ENCODE measurements around the gene OSBPL9. TPM values are rescaled to one million over a fixed set of nuclear protein-coding genes. Genes with fewer than 3 reads are reported as not detected.

OSBPL9 gene
- total RNA-seq, 2 experiments from 2014 or later = 40.0 to 42.7 TPM

- CTCF ChIA-PET = no interaction called here
- POLR2A ChIA-PET = no interaction called here
These were observed 13.5 kb downstream of the OSBPL9 start for GRCh38 chr1:51630393-51630792.

GRCh38 chr1:51630922-51631321 is 14.0 kb downstream of the OSBPL9 start:
- H3K4me3 Mint-ChIP-seq = no peak overlapping the region
- ChIA-PET CTCF (no interaction called here), POLR2A (no interaction called here)
- H3K27me3 Mint-ChIP-seq = no peaks in the 10 kb centered on the region
- peaks cover 10% of the 10 kb centered on the region for H3K4me1 Mint-ChIP-seq
- H3K9me3 Mint-ChIP-seq = no peaks in the 10 kb centered on the region
- H3K27ac Mint-ChIP-seq = no peak overlapping the region
- H3K36me3 Mint-ChIP-seq (ENCODE audit: low read depth) = peaks cover 3% of the 10 kb centered on the region
- no peak for DNase-seq

More at GRCh38 chr1:51630393-51630792, 13.5 kb downstream of the OSBPL9 start:
- Mint-ChIP-seq H3K27ac (no peak overlapping the region), H3K36me3 (ENCODE audit: low read depth) (peaks cover 3% of the 10 kb centered on the region), H3K27me3 (no peaks in the 10 kb centered on the region), H3K9me3 (no peaks in the 10 kb centered on the region), H3K4me1 (peaks cover 10% of the 10 kb centered on the region), H3K4me3 (no peak overlapping the region)
- no peak for DNase-seq

- peaks cover 3% of the 10 kb centered on the region for H3K36me3 Mint-ChIP-seq (ENCODE audit: low read depth)
- DNase-seq = no peak
- no peak overlapping the region for H3K4me3 Mint-ChIP-seq
- ChIA-PET POLR2A (no interaction called here), CTCF (no interaction called here)
- no peak overlapping the region for H3K27ac Mint-ChIP-seq
- no peaks in the 10 kb centered on the region for H3K27me3 Mint-ChIP-seq
- no peaks in the 10 kb centered on the region for H3K9me3 Mint-ChIP-seq
- H3K4me1 Mint-ChIP-seq = peaks cover 10% of the 10 kb centered on the region
These were observed 14.9 kb downstream of the OSBPL9 start for GRCh38 chr1:51631747-51632146.

DNA sequence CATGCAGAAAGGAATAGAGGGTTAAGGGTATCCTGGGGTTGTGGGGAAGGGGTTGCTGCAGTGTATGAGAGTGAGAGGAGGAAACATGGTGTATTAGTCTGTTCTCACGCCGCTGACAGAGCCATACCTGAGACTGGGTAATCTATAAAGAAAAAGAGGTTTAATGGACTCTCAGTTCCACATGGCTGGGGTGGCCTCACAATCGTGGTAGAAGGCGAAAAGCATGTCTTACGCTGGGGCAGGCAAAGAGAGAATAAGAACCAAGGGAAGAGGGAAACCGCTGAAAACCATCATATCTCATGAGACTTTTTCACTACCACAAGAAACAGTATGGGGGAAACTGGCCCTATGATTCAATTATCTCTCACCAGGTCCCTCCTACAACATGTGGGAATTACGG is 17.7 kb downstream of the OSBPL9 start:
- Mint-ChIP-seq H3K36me3 (ENCODE audit: low read depth) (no peaks in the 10 kb centered on the region), H3K27me3 (no peaks in the 10 kb centered on the region), H3K27ac (no peak overlapping the region), H3K4me3 (no peak overlapping the region), H3K4me1 (peaks cover 7% of the 10 kb centered on the region), H3K9me3 (no peaks in the 10 kb centered on the region)
- DNase-seq = no peak
- CTCF ChIA-PET = no interaction called here
- POLR2A ChIA-PET = no interaction called here

DNA sequence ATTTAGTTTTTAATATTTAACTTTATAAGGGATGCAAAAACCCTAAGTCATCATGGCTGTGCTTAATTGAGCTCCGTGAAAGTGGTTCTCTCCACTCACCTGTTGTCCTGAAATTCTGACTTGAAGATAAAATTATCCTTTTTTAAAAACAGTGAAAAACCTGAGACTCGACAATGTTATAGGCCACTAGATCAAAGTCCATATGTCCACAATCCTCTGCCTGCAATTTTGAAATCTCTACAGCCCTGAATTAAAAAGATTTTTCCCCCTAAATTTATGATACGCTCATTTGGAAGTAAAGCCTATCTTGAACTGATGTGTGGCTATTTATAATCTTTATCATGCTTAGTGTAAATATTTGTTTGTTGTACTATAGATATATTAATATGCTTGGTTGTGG is 18.7 kb downstream of the OSBPL9 start:
- no peak for DNase-seq

DNA sequence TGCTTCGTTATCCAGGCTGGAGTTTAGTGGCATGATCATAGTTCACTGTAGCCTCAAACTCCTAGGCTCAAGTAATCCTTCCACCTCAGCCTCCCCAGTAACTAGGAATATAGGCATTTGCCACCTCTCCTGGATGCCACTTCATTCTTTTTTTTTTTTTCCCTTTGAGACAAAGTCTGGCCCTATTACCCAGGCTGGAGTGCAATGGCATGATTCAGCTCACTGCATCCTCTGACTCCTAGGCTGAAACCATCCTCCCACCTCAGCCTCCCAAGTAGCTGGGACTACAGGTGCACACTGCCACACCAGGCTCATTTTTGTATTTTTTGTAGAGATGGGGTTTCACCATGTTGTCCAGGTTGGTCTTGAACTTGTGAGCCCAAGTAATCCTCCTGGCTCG is 19.3 kb downstream of the OSBPL9 start:
- CTCF ChIA-PET = no interaction called here
- H3K27ac Mint-ChIP-seq = no peak overlapping the region
- no peaks in the 10 kb centered on the region for H3K9me3 Mint-ChIP-seq
- no peaks in the 10 kb centered on the region for H3K27me3 Mint-ChIP-seq
- H3K4me1 Mint-ChIP-seq = peaks cover 3% of the 10 kb centered on the region
- no peak for DNase-seq
- POLR2A ChIA-PET = interaction anchor here (0.6 kb wide), 1 partner anchor 27 kb away, joined by 3 read pairs; no protein-coding TSS in a partner anchor
- H3K4me3 Mint-ChIP-seq = no peak overlapping the region
- no peaks in the 10 kb centered on the region for H3K36me3 Mint-ChIP-seq (ENCODE audit: low read depth)

More for the DNA sequence above, 18.7 kb downstream of the OSBPL9 start:
- H3K36me3 Mint-ChIP-seq (ENCODE audit: low read depth) = no peaks in the 10 kb centered on the region
- H3K27me3 Mint-ChIP-seq = no peaks in the 10 kb centered on the region
- H3K4me1 Mint-ChIP-seq = peaks cover 3% of the 10 kb centered on the region
- no peaks in the 10 kb centered on the region for H3K9me3 Mint-ChIP-seq
- no peak overlapping the region for H3K27ac Mint-ChIP-seq
- no peak overlapping the region for H3K4me3 Mint-ChIP-seq
- CTCF ChIA-PET = no interaction called here
- POLR2A ChIA-PET = no interaction called here

- Mint-ChIP-seq H3K4me3 (no peak overlapping the region), H3K36me3 (ENCODE audit: low read depth) (no peaks in the 10 kb centered on the region), H3K27me3 (no peaks in the 10 kb centered on the region), H3K27ac (no peak overlapping the region), H3K4me1 (peaks cover 3% of the 10 kb centered on the region), H3K9me3 (no peaks in the 10 kb centered on the region)
- ChIA-PET POLR2A (interaction anchor here (0.6 kb wide), 1 partner anchor 28 kb away, joined by 3 read pairs; no protein-coding TSS in a partner anchor), CTCF (no interaction called here)
- no peak for DNase-seq
These were observed 20.1 kb downstream of the OSBPL9 start for GRCh38 chr1:51636764-51637522.

DNA sequence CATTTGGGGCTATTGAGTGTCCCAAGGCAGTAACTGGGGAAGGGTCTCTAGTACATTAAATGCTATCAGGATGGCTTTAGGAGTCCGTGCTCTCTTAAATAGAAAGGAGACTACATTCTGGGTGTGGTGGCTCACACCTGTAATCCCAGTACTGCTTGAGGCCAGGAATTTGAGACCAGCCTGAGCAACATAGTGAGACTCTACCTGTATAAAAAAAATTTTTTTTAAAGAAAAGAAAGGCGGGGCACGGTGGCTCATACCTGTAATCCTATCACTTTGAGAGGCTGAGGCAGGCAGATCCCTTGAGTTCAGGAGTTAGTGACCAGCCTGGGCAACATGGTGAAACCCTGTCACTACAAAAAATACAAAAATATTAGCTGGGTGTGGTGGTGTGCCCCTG is 21.5 kb downstream of the OSBPL9 start:
- Mint-ChIP-seq H3K27me3 (no peaks in the 10 kb centered on the region), H3K9me3 (no peaks in the 10 kb centered on the region), H3K36me3 (ENCODE audit: low read depth) (no peaks in the 10 kb centered on the region), H3K4me1 (peaks cover 3% of the 10 kb centered on the region), H3K4me3 (no peak overlapping the region), H3K27ac (no peak overlapping the region)
- ChIA-PET POLR2A (no interaction called here), CTCF (no interaction called here)
- DNase-seq = no peak

- CTCF ChIA-PET = interaction anchor here (0.7 kb wide), 1 partner anchor 94 kb away, joined by 3 read pairs; no protein-coding TSS in a partner anchor
- Mint-ChIP-seq H3K27ac (no peak overlapping the region), H3K9me3 (no peaks in the 10 kb centered on the region), H3K36me3 (ENCODE audit: low read depth) (no peaks in the 10 kb centered on the region), H3K27me3 (no peaks in the 10 kb centered on the region), H3K4me1 (peaks cover 1% of the 10 kb centered on the region), H3K4me3 (no peak overlapping the region)
- DNase-seq = no peak
- POLR2A ChIA-PET = no interaction called here
These were observed 22.8 kb downstream of the OSBPL9 start for GRCh38 chr1:51639694-51640093.

- POLR2A ChIA-PET = no interaction called here
- CTCF ChIA-PET = no interaction called here
- no peaks in the 10 kb centered on the region for H3K4me1 Mint-ChIP-seq
- no peak for DNase-seq
- H3K4me3 Mint-ChIP-seq = no peak overlapping the region
- no peak overlapping the region for H3K27ac Mint-ChIP-seq
- no peaks in the 10 kb centered on the region for H3K9me3 Mint-ChIP-seq
- H3K27me3 Mint-ChIP-seq = no peaks in the 10 kb centered on the region
- no peaks in the 10 kb centered on the region for H3K36me3 Mint-ChIP-seq (ENCODE audit: low read depth)
These were observed 24.2 kb downstream of the OSBPL9 start for GRCh38 chr1:51641096-51641495.

GRCh38 chr1:51642739-51643142 is 25.8 kb downstream of the OSBPL9 start:
- Mint-ChIP-seq H3K9me3 (no peaks in the 10 kb centered on the region), H3K4me1 (no peaks in the 10 kb centered on the region), H3K27ac (no peak overlapping the region), H3K27me3 (no peaks in the 10 kb centered on the region), H3K36me3 (ENCODE audit: low read depth) (no peaks in the 10 kb centered on the region), H3K4me3 (no peak overlapping the region)
- no peak for DNase-seq
- CTCF ChIA-PET = no interaction called here
- POLR2A ChIA-PET = no interaction called here

DNA sequence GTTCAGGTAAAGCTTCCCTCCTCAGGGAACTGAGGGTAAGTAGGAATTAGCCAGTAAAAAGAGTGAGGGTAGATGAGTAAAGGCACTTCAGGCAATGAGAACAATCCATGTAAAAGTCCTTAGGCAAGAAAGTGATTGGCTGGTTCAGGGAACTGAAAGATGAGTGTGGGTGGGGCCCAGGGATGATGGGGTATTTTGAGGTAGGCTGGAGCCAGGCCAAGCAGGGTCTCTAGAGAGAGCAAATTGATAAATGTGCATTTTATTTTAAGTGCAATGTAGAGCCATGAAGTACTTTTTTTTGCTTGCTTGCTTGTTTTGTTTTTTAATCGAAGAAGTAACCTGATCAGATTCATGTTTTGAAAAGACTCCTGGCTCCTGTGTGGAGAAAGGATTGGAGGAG is 26.5 kb downstream of the OSBPL9 start:
- H3K4me1 Mint-ChIP-seq = no peaks in the 10 kb centered on the region
- ChIA-PET POLR2A (no interaction called here), CTCF (no interaction called here)
- no peak overlapping the region for H3K4me3 Mint-ChIP-seq
- no peaks in the 10 kb centered on the region for H3K36me3 Mint-ChIP-seq (ENCODE audit: low read depth)
- no peak overlapping the region for H3K27ac Mint-ChIP-seq
- H3K9me3 Mint-ChIP-seq = no peaks in the 10 kb centered on the region
- DNase-seq = no peak
- no peaks in the 10 kb centered on the region for H3K27me3 Mint-ChIP-seq

DNA sequence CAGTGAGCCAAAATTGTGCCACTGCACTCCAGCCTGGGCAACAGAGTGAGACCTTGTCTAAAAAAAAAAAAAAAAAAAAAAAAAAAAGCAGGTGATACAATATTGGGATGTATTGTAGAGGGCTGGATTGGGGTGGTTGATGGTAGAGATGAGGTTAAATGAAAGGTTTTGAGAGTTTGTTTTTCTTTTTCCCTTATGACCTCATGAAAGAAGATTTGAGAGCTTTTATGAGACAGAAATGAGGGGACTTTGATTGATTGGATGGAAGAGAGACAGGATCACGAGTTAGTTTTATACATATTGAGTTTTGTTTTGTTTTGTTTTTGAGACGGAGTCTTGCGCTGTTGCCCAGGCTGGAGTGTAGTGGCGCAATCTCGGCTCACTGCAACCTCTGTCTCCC is 27.1 kb downstream of the OSBPL9 start:
- H3K4me3 Mint-ChIP-seq = no peak overlapping the region
- POLR2A ChIA-PET = no interaction called here
- no peak for DNase-seq
- H3K27ac Mint-ChIP-seq = no peak overlapping the region
- CTCF ChIA-PET = interaction anchor here (0.7 kb wide), 3 partner anchors 9 to 993 kb away, joined by 4 to 5 read pairs (median 4); no protein-coding TSS in a partner anchor
- no peaks in the 10 kb centered on the region for H3K27me3 Mint-ChIP-seq
- no peaks in the 10 kb centered on the region for H3K9me3 Mint-ChIP-seq
- H3K4me1 Mint-ChIP-seq = no peaks in the 10 kb centered on the region
- no peaks in the 10 kb centered on the region for H3K36me3 Mint-ChIP-seq (ENCODE audit: low read depth)

GRCh38 chr1:51644533-51645197 is 27.8 kb downstream of the OSBPL9 start:
- H3K4me3 Mint-ChIP-seq = no peak overlapping the region
- no peaks in the 10 kb centered on the region for H3K27me3 Mint-ChIP-seq
- DNase-seq = no peak
- ChIA-PET POLR2A (no interaction called here), CTCF (interaction anchor here (0.7 kb wide), 3 partner anchors 8 to 994 kb away, joined by 4 to 5 read pairs (median 4); no protein-coding TSS in a partner anchor)
- H3K9me3 Mint-ChIP-seq = no peaks in the 10 kb centered on the region
- no peak overlapping the region for H3K27ac Mint-ChIP-seq
- H3K4me1 Mint-ChIP-seq = no peaks in the 10 kb centered on the region
- no peaks in the 10 kb centered on the region for H3K36me3 Mint-ChIP-seq (ENCODE audit: low read depth)
